ENCODE data around the gene CLIC5. TPM values are rescaled to one million over a fixed set of nuclear protein-coding genes. Genes with fewer than 3 reads are reported as not detected.

CLIC5 gene
- polyA plus RNA-seq, 1 donor from 2014 or later: 0.22 TPM

DNA sequence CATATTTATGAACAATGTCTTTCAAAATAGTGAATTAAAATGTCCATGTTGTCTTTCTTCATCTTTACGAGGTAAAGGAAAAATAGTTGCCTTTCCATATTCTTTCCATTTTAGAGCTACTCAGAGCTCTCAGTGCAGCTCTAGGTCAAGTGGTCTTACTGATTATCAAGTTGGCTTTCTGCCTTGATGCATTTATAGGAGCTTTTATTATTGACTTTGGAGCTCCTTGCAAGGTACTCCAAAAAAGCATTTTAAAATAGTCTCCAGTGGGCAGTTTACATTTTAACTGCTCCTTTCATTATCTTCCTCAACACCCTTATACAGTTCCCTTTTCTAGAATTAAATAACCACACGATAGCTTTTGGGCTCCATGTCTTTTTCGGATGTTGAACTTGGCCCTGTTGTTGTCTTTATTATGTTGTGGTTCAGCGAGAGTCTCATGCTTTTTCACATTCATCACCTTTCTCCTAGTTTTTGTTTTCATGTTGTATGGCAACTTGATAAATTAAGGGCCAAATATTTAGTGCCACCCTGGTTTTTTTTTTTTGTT, 122.9 kb downstream of the CLIC5 start:
- TF ChIP-seq MXI1 (conservative IDR thresholded peaks at IDR 0.05; ENCODE audit: poor library complexity, severe bottlenecking) (no peak), TAF1 (IDR thresholded peaks at IDR 0.05; ENCODE audit: low read depth) (no peak), EP300 (conservative IDR thresholded peaks at IDR 0.05; ENCODE audit: poor library complexity, severe bottlenecking) (no peak), RAD21 (conservative IDR thresholded peaks at IDR 0.05) (no peak), SMC3 (conservative IDR thresholded peaks at IDR 0.05; ENCODE audit: poor library complexity) (no peak), EZH2 (IDR thresholded peaks at IDR 0.05; ENCODE audit: borderline replicate concordance, insufficient read depth, low read length, poor library complexity, severe bottlenecking) (no peak), POLR2AphosphoS5 (IDR thresholded peaks at IDR 0.05) (no peak)
- TF ChIP-seq, protein P1, sequence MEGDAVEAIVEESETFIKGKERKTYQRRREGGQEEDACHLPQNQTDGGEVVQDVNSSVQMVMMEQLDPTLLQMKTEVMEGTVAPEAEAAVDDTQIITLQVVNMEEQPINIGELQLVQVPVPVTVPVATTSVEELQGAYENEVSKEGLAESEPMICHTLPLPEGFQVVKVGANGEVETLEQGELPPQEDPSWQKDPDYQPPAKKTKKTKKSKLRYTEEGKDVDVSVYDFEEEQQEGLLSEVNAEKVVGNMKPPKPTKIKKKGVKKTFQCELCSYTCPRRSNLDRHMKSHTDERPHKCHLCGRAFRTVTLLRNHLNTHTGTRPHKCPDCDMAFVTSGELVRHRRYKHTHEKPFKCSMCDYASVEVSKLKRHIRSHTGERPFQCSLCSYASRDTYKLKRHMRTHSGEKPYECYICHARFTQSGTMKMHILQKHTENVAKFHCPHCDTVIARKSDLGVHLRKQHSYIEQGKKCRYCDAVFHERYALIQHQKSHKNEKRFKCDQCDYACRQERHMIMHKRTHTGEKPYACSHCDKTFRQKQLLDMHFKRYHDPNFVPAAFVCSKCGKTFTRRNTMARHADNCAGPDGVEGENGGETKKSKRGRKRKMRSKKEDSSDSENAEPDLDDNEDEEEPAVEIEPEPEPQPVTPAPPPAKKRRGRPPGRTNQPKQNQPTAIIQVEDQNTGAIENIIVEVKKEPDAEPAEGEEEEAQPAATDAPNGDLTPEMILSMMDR (IDR thresholded peaks at IDR 0.05; ENCODE audit: poor library complexity, severe bottlenecking): no peak
- TF ChIP-seq, protein P2, sequence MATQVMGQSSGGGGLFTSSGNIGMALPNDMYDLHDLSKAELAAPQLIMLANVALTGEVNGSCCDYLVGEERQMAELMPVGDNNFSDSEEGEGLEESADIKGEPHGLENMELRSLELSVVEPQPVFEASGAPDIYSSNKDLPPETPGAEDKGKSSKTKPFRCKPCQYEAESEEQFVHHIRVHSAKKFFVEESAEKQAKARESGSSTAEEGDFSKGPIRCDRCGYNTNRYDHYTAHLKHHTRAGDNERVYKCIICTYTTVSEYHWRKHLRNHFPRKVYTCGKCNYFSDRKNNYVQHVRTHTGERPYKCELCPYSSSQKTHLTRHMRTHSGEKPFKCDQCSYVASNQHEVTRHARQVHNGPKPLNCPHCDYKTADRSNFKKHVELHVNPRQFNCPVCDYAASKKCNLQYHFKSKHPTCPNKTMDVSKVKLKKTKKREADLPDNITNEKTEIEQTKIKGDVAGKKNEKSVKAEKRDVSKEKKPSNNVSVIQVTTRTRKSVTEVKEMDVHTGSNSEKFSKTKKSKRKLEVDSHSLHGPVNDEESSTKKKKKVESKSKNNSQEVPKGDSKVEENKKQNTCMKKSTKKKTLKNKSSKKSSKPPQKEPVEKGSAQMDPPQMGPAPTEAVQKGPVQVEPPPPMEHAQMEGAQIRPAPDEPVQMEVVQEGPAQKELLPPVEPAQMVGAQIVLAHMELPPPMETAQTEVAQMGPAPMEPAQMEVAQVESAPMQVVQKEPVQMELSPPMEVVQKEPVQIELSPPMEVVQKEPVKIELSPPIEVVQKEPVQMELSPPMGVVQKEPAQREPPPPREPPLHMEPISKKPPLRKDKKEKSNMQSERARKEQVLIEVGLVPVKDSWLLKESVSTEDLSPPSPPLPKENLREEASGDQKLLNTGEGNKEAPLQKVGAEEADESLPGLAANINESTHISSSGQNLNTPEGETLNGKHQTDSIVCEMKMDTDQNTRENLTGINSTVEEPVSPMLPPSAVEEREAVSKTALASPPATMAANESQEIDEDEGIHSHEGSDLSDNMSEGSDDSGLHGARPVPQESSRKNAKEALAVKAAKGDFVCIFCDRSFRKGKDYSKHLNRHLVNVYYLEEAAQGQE (IDR thresholded peaks at IDR 0.05; ENCODE audit: borderline replicate concordance): no peak
- no peak overlapping the region for H3K9ac ChIP-seq (ENCODE audit: low read length)
- no peaks in the 10 kb centered on the region for H3K9me3 ChIP-seq (ENCODE audit: low read length)
- H3K9me2 ChIP-seq (ENCODE audit: insufficient read depth, low read length): no peaks in the 10 kb centered on the region
- H3K27me3 ChIP-seq (ENCODE audit: insufficient read depth, low read depth, low read length): no peaks in the 10 kb centered on the region
- H3F3A ChIP-seq (ENCODE audit: insufficient read depth, low read length, poor library complexity, severe bottlenecking): no peaks in the 10 kb centered on the region
- no peaks in the 10 kb centered on the region for H3K36me3 ChIP-seq (ENCODE audit: insufficient read depth, low read length)
- no peak overlapping the region for H3K4me3 ChIP-seq (ENCODE audit: low read length)
- H2AFZ ChIP-seq (ENCODE audit: low read depth, low read length): no peak overlapping the region
- no peak overlapping the region for H3K27ac ChIP-seq (ENCODE audit: low read length)
- no peaks in the 10 kb centered on the region for H4K20me1 ChIP-seq (ENCODE audit: insufficient read depth)
- no peak overlapping the region for H3K4me2 ChIP-seq (ENCODE audit: low read length)
- H3K79me2 ChIP-seq (replicated peaks; ENCODE audit: insufficient read depth, low read length): no peaks in the 10 kb centered on the region

DNA sequence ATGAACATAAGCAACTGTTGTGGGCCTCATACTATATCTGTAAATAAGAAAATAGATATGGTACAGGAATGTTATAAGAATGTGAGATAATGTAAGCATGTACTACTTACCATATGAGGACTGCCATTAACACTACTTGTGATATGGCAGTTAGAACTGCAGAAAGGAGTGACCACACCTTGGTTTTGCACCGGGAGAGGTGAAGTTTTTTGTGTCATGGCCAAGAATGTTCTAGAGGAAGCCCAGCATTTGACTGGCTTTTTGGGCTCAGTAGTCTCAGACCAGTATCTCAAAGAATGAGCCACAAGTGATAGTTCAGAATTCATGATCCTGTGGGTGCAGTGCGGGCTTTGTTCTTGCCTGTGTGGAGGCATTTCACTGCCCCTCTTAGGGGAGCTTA, 123.5 kb downstream of the CLIC5 start:
- Histone ChIP-seq H2AFZ (ENCODE audit: low read depth, low read length) (no peak overlapping the region), H3K4me2 (ENCODE audit: low read length) (no peak overlapping the region), H3K9me2 (ENCODE audit: insufficient read depth, low read length) (no peaks in the 10 kb centered on the region), H3K79me2 (replicated peaks; ENCODE audit: insufficient read depth, low read length) (no peaks in the 10 kb centered on the region), H3K9me3 (ENCODE audit: low read length) (no peaks in the 10 kb centered on the region), H3K4me3 (ENCODE audit: low read length) (no peak overlapping the region), H3K36me3 (ENCODE audit: insufficient read depth, low read length) (no peaks in the 10 kb centered on the region), H3K27ac (ENCODE audit: low read length) (no peak overlapping the region), H3K27me3 (ENCODE audit: insufficient read depth, low read depth, low read length) (no peaks in the 10 kb centered on the region), H3F3A (ENCODE audit: insufficient read depth, low read length, poor library complexity, severe bottlenecking) (no peaks in the 10 kb centered on the region), H3K9ac (ENCODE audit: low read length) (no peak overlapping the region), H4K20me1 (ENCODE audit: insufficient read depth) (no peaks in the 10 kb centered on the region)
- TF ChIP-seq TAF1 (IDR thresholded peaks at IDR 0.05; ENCODE audit: low read depth) (no peak), EZH2 (IDR thresholded peaks at IDR 0.05; ENCODE audit: borderline replicate concordance, insufficient read depth, low read length, poor library complexity, severe bottlenecking) (no peak), EP300 (conservative IDR thresholded peaks at IDR 0.05; ENCODE audit: poor library complexity, severe bottlenecking) (no peak), POLR2AphosphoS5 (IDR thresholded peaks at IDR 0.05) (no peak), MXI1 (conservative IDR thresholded peaks at IDR 0.05; ENCODE audit: poor library complexity, severe bottlenecking) (no peak), SMC3 (conservative IDR thresholded peaks at IDR 0.05; ENCODE audit: poor library complexity) (no peak), RAD21 (conservative IDR thresholded peaks at IDR 0.05) (no peak)
- TF ChIP-seq, protein P1 (IDR thresholded peaks at IDR 0.05; ENCODE audit: poor library complexity, severe bottlenecking): no peak
- TF ChIP-seq, protein P2 (IDR thresholded peaks at IDR 0.05; ENCODE audit: borderline replicate concordance): no peak
